Large intestine (tissue), 3 donors: ENCODE results near the gene COX4I2. TPM values are rescaled to one million over a fixed set of nuclear protein-coding genes. Genes with fewer than 3 reads are reported as not detected.
"Not testable (repeated sequence)": the region's sequence is repeated elsewhere in the genome, so short reads cannot be mapped to it uniquely, and the experiment has no call there.

Experiments
- DNase-seq, 2 donors: peaks; one replicate each; pipeline versions ENCODE4 v3.0.0 to v3.0.0-alpha.2; 2013
- H3K27ac ChIP-seq: one replicate; pipeline ENCODE4 v1.5.1; 2013; ENCODE audit warnings: low read length
- H3K27me3 ChIP-seq: 2 replicates; pipeline ENCODE4 v1.6.1; 2013; ENCODE audit warnings: low read length; ENCODE audit not compliant: control insufficient read depth, insufficient read depth
- H3K36me3 ChIP-seq: 2 replicates; pipeline ENCODE4 v1.6.1; 2013; ENCODE audit warnings: low read length; ENCODE audit not compliant: control insufficient read depth, insufficient read depth
- H3K4me1 ChIP-seq: one replicate; pipeline ENCODE4 v1.6.1; 2013; ENCODE audit warnings: low read length; ENCODE audit not compliant: control insufficient read depth, insufficient read depth
- H3K4me3 ChIP-seq: one replicate; pipeline ENCODE4 v1.5.1; 2013; ENCODE audit warnings: low read length
- H3K9me3 ChIP-seq: one replicate; pipeline ENCODE4 v1.6.1; 2013; ENCODE audit warnings: mild to moderate bottlenecking, low read depth, low read length, moderate library complexity; ENCODE audit not compliant: control insufficient read depth
- WGBS: methylation state at CpG from one replicate; pipeline ENCODE4 v1.1.5; 2013; ENCODE audit warnings: low lambda C conversion rate; ENCODE audit not compliant: insufficient coverage; 5-methylcytosine and 5-hydroxymethylcytosine counted together
- polyA plus RNA-seq: library from polyadenylated mRNA; unstranded; fragments of 120-200 nt; gene quantifications from one replicate; pipeline ENCODE4 v1.2.1, GENCODE V29; 2013

COX4I2 gene
- polyA plus RNA-seq, 1 donor, result 1.8 TPM

DNA sequence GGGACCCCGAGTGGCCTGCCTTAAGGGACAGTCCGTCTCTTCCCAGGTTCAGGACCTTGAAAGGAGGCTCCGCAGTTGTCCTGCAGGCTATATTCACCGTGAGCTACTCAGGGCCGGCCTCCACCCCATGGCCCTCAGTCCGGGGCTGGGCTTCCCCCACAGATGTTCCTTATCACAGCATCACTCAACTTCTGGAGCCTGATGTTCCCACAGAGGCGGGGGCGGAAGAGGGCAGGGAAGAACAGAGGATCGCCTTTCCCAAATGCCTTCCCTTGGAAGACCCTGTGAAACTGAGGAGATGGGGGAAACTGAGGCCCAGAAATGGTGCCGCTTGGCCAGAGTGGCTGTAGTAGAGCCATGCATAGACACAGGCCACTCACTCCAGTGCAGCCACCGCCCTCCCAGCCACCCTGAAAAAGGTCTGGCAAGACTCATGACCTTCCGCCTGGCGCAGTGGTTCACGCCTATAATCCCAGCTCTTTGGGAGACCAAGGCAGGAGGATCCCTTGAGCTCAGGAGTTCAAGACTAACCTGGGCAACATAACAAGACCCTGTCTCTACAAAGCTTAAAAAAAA is 4.3 kb upstream of the COX4I2 start:
- no CpG with 5 or more reads among the region's 14 CpGs for WGBS
- DNase-seq, result no peak
- no peaks in the 10 kb centered on the region for H3K36me3 ChIP-seq

DNA sequence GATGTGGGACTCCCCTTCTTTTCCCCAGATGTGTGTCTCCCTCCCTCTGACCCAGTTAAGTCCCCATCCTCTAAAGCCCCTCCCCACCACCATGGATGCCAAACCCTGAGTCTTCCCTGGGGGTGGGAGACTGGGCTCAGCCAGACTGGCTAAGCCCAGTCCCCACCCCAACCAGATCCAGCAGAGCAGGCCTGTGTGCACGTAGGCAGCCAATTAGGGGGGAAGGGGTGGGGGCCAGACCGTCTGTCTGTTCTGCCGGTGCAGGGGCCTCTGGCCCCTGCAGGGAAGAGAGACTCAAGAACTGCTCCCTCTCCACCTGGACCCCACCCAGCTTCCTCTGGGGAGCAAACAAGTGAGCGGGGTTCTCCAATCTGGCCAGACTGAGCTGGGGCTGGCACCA is 605 bp downstream of the COX4I2 start:
- Histone ChIP-seq H3K9me3 (no peaks in the 10 kb centered on the region), H3K27ac (no peak overlapping the region), H3K36me3 (no peaks in the 10 kb centered on the region), H3K4me3 (no peak overlapping the region), H3K27me3 (peaks cover 18% of the 10 kb centered on the region), H3K4me1 (no peaks in the 10 kb centered on the region)
- no peak for DNase-seq
- WGBS, result no CpG with 5 or more reads among the region's 4 CpGs

More for the DNA sequence above, 4.3 kb upstream of the COX4I2 start:
- Histone ChIP-seq H3K4me3 (no peak overlapping the region), H3K27me3 (peaks cover 12% of the 10 kb centered on the region), H3K27ac (no peak overlapping the region), H3K4me1 (no peaks in the 10 kb centered on the region), H3K9me3 (no peaks in the 10 kb centered on the region)

DNA sequence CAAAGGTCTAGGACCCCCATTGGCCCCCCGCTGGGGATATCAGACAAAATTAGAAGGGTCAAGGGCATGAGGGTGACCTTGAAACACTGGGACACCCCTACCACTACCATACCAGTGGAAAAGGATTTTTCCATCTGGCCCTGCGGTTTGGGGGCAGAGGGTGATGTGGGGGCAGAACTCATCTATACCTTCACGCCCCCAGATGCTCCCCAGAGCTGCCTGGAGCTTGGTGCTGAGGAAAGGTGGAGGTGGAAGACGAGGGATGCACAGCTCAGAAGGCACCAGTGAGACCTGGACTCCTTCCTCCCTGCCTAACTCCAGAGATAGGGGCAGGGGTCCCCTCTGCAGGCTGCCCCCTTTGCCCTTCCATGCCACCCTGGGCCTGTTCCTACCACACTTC is 1.1 kb downstream of the COX4I2 start:
- WGBS, result no CpG with 5 or more reads among the region's 4 CpGs
- DNase-seq, result no peak
- Histone ChIP-seq H3K9me3 (no peaks in the 10 kb centered on the region), H3K27me3 (peaks cover 18% of the 10 kb centered on the region), H3K27ac (no peak overlapping the region), H3K4me1 (no peaks in the 10 kb centered on the region), H3K4me3 (no peak overlapping the region), H3K36me3 (no peaks in the 10 kb centered on the region)

DNA sequence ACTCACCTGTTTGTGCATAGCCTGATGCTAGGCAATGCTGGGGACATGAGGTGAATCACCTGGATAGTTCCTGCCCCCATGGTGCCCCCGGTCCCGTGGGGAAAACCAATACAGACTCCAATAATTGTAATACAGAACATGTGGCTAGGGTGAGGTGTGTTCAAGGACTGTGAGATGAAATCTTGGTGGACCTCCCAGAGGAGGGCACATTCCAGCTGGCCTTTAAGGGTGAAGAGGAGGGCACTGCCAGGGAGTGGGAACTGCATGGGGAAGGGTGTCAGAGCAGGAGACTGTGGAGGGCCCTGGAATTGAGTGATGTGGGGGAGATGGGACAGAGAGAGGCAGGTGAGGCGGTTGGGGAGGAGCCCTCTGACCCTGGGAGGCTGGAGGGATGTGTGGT is 2.5 kb downstream of the COX4I2 start:
- H3K4me1 ChIP-seq, result no peaks in the 10 kb centered on the region
- no peaks in the 10 kb centered on the region for H3K36me3 ChIP-seq
- H3K9me3 ChIP-seq, result no peaks in the 10 kb centered on the region
- DNase-seq, result no peak
- WGBS, result no CpG with 5 or more reads among the region's 3 CpGs
- no peak overlapping the region for H3K4me3 ChIP-seq
- peaks cover 18% of the 10 kb centered on the region for H3K27me3 ChIP-seq
- no peak overlapping the region for H3K27ac ChIP-seq

DNA sequence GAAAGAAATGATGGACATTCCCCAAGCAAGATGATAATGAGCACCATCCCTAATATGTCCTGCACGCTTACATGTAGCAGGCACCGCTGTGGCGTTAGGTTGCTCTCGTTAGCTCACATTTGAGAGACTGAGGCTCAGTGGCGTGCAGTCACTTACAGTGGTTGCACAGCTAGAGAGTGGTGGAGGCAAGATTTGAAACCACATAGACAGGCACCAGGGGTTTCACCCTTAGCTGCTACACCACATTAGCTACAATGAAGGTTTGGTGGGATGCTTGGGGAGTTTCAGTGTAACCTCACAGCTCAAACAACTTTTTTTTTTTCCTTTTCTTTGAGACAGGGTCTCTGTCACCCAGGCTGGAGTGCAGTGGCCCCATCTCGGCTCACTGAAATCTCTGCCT is 3.7 kb downstream of the COX4I2 start:
- no peak for DNase-seq
- no peaks in the 10 kb centered on the region for H3K9me3 ChIP-seq
- no peaks in the 10 kb centered on the region for H3K36me3 ChIP-seq
- no peaks in the 10 kb centered on the region for H3K4me1 ChIP-seq
- peaks cover 18% of the 10 kb centered on the region for H3K27me3 ChIP-seq
- no CpG with 5 or more reads among the region's 6 CpGs for WGBS
- H3K27ac ChIP-seq, result no peak overlapping the region
- H3K4me3 ChIP-seq, result no peak overlapping the region

DNA sequence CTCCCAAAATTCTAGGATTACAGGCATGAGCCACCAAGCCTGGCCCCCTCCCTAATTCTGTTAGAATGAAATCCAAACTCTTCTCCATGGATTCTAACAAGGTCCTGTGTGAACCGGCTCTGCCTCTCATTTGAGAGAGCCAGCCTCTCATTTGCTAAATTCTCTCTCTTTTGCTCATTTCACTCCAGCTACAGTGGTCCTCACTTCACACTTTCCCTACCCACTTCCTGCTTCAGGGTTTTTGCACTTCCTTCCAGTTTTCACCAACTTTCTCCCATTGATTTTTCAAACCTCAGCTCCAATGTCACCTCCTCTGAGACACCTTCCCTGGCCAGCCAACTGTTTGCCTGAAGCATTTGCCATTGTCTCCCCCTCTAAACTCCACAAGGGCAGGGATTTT is 5.1 kb downstream of the COX4I2 start:
- no peak for DNase-seq
- Histone ChIP-seq H3K4me1 (no peaks in the 10 kb centered on the region), H3K9me3 (no peaks in the 10 kb centered on the region), H3K27ac (no peak overlapping the region), H3K36me3 (no peaks in the 10 kb centered on the region), H3K27me3 (peaks cover 12% of the 10 kb centered on the region), H3K4me3 (no peak overlapping the region)
- 100% methylated on average over 1 of the region's 1 CpG for WGBS

DNA sequence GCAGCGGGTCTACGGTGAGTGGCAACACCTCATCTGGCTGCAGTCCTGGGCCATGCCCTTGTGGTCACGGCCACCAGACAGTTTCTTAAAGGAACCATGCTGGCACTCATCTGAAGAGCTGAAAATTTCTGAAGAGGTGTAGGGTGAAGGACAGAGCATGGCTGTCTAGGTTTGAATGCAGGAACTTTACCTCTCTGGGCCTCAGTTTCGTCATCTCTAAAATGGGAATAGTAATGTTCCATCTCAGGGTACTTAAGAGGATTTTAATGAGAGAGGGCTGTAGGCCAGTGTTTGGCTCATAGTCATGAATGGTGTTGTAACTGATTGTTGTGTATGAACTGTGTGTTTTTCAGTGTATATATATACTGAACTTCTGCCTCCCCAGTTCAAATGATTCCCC is 5.8 kb downstream of the COX4I2 start:
- WGBS, result no CpG with 5 or more reads among the region's 4 CpGs
- Histone ChIP-seq H3K9me3 (no peaks in the 10 kb centered on the region), H3K27me3 (peaks cover 5% of the 10 kb centered on the region), H3K4me1 (no peaks in the 10 kb centered on the region), H3K36me3 (no peaks in the 10 kb centered on the region), H3K4me3 (no peak overlapping the region), H3K27ac (no peak overlapping the region)
- DNase-seq, result no peak

DNA sequence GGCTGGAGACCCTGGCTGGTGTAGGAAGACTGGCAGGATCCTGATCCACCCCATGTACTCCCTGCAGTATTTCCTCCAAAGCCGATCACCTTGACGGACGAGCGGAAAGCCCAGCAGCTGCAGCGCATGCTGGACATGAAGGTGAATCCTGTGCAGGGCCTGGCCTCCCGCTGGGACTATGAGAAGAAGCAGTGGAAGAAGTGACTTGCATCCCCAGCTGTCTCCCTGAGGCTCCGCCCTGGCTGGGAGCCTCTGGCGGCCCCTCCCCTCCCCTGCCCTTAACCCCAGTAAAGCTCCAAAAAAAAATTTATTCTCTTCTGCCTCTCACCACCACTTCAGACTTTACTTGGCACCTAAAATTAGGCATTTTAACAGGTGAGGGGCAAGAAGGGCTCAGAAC is 7.0 kb downstream of the COX4I2 start:
- Histone ChIP-seq H3K27me3 (no peaks in the 10 kb centered on the region), H3K4me1 (no peaks in the 10 kb centered on the region), H3K4me3 (no peak overlapping the region), H3K9me3 (no peaks in the 10 kb centered on the region), H3K27ac (no peak overlapping the region), H3K36me3 (no peaks in the 10 kb centered on the region)
- no peak for DNase-seq
- WGBS, result no CpG with 5 or more reads among the region's 8 CpGs

GRCh38 chr20:31648104-31648503 is 10.4 kb downstream of the COX4I2 start:
- not testable (repeated sequence) for H3K27ac ChIP-seq, H3K4me3 ChIP-seq, H3K9me3 ChIP-seq, H3K4me1 ChIP-seq, H3K27me3 ChIP-seq, H3K36me3 ChIP-seq, DNase-seq
- WGBS, result no CpG with 5 or more reads among the region's 3 CpGs

DNA sequence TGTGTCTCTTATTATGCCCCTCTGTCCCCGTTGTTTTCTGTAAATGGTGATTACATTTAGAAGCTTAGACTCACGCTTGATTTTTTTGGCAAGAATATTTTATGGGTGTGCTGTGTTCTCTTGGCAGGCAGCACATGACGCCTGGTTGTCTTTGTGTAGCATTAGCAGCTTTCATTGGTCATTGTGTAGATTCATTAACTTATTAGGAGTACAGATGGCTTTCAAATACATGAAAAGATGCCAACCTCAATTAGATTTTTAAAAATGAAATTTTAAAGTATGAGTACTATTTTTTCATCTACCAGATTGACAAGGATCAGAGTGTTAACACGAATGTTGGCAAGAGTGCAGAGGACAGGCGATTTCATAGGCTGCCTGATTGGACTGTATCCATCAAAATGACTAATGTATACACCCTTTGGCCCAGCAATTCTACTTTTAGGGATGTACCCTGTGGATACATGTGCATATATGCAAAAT is 15.2 kb downstream of the COX4I2 start:
- Histone ChIP-seq H3K36me3 (no peaks in the 10 kb centered on the region), H3K4me1 (no peaks in the 10 kb centered on the region), H3K27me3 (no peaks in the 10 kb centered on the region), H3K9me3 (no peaks in the 10 kb centered on the region), H3K4me3 (no peak overlapping the region), H3K27ac (no peak overlapping the region)
- DNase-seq, result no peak
- no CpG with 5 or more reads among the region's 5 CpGs for WGBS

DNA sequence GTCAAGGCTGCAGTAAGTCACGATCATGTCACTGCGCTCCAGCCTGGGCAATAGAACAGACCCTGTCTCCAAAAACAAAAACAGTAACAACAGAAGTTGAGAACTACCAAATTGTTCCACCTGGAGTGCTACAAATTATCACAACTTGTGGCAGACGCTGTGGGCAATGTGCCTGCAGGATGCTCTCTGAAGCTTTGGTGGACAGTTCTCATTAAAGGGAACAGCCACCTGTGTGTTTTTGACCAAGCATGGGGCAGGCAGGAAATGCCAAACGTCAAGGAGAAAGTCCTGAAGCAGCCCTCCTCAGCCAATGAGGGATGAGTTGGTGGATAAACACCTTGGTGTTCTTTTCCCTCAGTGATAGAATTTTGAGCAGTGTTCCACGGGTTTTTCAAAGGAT is 15.8 kb downstream of the COX4I2 start:
- no CpG with 5 or more reads among the region's 5 CpGs for WGBS
- no peak overlapping the region for H3K4me3 ChIP-seq
- no peaks in the 10 kb centered on the region for H3K4me1 ChIP-seq
- H3K27me3 ChIP-seq, result no peaks in the 10 kb centered on the region
- no peaks in the 10 kb centered on the region for H3K9me3 ChIP-seq
- no peak overlapping the region for H3K27ac ChIP-seq
- H3K36me3 ChIP-seq, result no peaks in the 10 kb centered on the region
- DNase-seq, result no peak
